ENCODE results near the gene TSPAN18.
A peak's percentile ranks its signal among the peaks of the same experiment; 100 is the strongest.

The TSPAN18 gene

DNA sequence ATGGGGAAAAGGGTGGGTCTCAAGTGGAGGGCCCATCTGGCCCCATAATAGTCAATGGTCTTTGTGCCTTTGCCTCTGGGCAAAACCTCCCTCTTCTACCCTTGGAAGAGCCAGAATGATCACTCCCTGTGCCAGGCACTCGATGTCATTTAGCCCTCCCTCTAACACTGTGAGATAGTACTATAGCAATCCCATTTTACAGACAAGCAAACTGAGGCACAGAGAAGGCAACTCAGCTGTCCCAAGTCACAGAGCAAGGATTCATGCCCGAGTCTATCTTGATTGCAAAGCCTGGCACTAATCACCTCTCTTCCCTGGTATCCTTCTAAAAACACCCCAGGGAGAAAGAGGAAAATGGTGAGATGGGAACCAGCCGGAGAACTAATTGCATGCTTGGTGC lies 147.5 kb downstream of the TSPAN18 start:
- DNase-seq (ENCODE audit: insufficient read length, low spot score) (no peak), FAIRE-seq (no peak)
- TF ChIP-seq, protein P1, sequence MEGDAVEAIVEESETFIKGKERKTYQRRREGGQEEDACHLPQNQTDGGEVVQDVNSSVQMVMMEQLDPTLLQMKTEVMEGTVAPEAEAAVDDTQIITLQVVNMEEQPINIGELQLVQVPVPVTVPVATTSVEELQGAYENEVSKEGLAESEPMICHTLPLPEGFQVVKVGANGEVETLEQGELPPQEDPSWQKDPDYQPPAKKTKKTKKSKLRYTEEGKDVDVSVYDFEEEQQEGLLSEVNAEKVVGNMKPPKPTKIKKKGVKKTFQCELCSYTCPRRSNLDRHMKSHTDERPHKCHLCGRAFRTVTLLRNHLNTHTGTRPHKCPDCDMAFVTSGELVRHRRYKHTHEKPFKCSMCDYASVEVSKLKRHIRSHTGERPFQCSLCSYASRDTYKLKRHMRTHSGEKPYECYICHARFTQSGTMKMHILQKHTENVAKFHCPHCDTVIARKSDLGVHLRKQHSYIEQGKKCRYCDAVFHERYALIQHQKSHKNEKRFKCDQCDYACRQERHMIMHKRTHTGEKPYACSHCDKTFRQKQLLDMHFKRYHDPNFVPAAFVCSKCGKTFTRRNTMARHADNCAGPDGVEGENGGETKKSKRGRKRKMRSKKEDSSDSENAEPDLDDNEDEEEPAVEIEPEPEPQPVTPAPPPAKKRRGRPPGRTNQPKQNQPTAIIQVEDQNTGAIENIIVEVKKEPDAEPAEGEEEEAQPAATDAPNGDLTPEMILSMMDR (IDR thresholded peaks at IDR 0.05; ENCODE audit: insufficient read depth, missing control alignments): no peak

GRCh38 chr11:44875037-44875436 lies 148.3 kb downstream of the TSPAN18 start:
- DNase-seq (ENCODE audit: insufficient read length, low spot score): peak; percentile 72
- no peak for FAIRE-seq
- TF ChIP-seq, protein P1 (IDR thresholded peaks at IDR 0.05; ENCODE audit: insufficient read depth, missing control alignments): no peak

DNA sequence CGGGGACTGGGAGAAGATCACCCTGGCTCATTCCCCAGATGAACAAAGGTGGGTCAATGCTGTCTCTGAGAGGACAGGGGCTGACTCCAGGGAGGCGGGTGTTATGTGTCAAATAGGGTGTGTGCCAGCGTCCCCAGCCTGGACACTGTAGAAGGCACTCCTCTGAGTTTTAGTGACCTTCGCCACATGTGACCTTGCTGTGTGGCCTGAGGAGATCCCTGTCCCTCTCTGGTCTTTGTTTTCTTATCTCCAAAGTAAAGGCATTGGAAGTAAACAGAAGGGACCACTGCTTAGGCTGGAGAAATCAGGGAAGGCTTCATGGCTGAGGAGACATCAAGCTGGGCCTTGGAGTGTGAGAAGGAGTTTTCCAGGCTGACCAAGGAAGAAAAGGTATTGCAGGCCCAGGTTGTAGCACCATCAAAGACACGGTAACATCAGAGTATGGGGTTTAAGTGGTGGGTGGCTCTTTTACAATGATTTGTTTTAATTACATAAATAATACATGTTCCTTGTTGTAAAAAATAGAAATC lies 149.5 kb downstream of the TSPAN18 start:
- TF ChIP-seq, protein P1 (IDR thresholded peaks at IDR 0.05; ENCODE audit: insufficient read depth, missing control alignments): no peak
- FAIRE-seq (no peak), DNase-seq (ENCODE audit: insufficient read length, low spot score) (no peak)

- FAIRE-seq: no peak
- no peak for DNase-seq (ENCODE audit: insufficient read length, low spot score)
- TF ChIP-seq, protein P1 (IDR thresholded peaks at IDR 0.05; ENCODE audit: insufficient read depth, missing control alignments): no peak
These were observed 150.1 kb downstream of the TSPAN18 start for GRCh38 chr11:44876906-44877305.

DNA sequence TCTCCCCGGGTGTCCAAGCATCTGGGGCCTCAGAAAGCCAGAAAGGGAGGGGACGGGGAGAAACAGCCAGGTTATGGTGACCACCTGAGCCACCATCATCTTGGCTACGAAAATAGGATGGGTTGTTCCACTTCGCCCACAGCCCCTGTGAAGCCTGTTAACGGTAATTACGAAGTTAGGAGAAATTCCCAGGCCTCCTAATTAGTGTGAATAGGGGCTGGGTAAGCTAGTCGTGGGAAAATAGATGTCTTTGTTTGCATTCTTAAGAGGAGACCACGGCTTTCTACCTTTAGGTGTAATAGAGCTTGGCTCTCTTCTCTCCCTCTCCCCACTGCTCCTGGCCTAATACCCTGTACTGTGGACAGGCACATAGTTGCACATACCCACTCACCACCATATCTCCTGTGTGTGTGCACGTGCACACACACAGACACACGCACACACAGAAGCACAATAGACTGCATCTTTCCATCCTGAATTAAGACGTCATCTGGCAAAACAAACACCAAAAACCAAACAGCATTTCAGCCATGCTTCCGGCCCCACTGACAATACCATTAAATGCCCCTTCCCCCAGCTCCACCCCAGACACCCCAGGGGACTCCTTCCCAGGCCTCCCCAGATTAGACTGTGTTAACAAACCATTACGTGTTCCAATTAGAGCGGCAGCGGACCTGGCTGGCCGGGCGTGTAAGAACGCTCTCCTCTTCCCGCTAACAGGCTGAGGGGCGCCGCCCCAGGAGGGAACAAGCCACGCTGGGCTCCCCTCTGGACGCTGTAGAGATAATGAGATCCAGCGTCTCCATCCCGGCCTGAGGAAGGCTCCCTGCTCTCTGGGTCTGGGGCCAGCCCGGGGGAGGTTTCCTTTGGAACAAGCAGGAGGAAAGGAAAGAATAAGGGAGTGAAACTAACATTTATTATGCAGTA lies 151.1 kb downstream of the TSPAN18 start:
- no peak for DNase-seq (ENCODE audit: insufficient read length, low spot score)
- TF ChIP-seq, protein P1 (IDR thresholded peaks at IDR 0.05; ENCODE audit: insufficient read depth, missing control alignments): no peak
- no peak for FAIRE-seq

DNA sequence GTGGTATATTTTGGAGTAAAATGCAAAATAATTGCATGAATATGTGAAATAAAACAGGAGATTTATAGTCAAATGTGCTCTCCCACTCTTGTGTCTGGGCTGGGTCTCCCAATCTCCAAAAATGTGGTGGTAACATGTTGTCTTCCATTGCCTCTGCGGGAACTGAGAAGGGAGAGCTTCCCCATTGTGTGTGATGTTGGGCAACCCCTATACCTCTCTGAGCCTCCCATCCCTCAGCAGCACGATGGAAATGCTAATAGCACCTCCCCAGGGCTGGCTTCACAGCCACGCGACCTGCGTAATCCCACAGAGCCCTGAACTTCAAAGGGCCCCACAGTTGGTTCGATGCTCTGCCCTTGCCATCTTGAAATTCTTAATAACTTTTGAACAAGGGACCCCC lies 151.9 kb downstream of the TSPAN18 start:
- no peak for DNase-seq (ENCODE audit: insufficient read length, low spot score)
- no peak for FAIRE-seq
- TF ChIP-seq, protein P1 (IDR thresholded peaks at IDR 0.05; ENCODE audit: insufficient read depth, missing control alignments): no peak

DNA sequence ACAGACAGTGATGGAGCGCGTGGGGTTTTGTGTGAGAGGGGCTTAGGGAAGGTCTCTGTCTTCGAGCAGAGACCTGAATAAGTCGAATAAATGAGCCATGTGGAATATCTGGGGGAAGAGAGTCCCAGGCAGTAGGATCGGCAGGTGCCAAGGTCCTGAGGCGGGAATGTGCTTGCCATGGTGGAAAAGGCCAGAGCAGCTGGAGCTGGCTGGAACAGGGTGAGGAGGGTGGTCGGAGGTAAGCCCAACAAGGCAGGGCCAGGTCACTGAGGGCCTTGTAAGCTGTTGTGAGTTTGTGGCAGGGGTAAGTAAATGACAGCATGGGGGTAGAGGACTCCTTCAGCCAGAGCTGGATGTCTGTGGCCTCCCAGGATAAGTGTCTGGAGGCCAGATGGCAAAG lies 152.7 kb downstream of the TSPAN18 start:
- no peak for DNase-seq (ENCODE audit: insufficient read length, low spot score)
- no peak for FAIRE-seq
- TF ChIP-seq, protein P1 (IDR thresholded peaks at IDR 0.05; ENCODE audit: insufficient read depth, missing control alignments): no peak

Data from D721Med (cell line).